Measurements from ENCODE around the gene SLC44A3. TPM values are rescaled to one million over a fixed set of nuclear protein-coding genes. Genes with fewer than 3 reads are reported as not detected.
"Not testable (repeated sequence)": the region's sequence is repeated elsewhere in the genome, so short reads cannot be mapped to it uniquely, and the experiment has no call there.

Gene SLC44A3
- total RNA-seq, 1 donor = 0.10 TPM

DNA sequence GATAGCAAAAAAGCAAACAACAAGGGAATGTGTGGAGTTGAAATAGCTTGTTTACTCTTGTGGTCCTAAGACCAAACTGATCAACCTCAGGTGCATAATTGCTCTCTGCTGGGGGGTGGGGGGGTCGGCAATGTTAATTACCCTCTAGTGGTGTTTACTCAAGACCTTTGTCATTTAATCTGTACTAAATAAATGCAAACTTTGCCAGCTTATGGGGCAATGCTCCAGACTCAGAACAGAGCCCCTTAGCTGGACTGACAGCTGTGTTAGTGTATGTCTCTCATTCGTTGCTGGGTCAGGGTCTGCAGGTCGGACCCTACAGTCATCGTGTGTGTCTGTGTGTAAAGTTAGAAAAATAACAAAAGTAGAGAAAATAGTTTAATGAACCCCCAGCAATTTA is 7.2 kb upstream of the SLC44A3 start:
- Histone ChIP-seq H3K4me1 (ENCODE audit: insufficient read depth, low read length) (no peaks in the 10 kb centered on the region), H3K4me3 (ENCODE audit: low read length) (no peak overlapping the region), H3K9me3 (ENCODE audit: low read depth, low read length) (no peaks in the 10 kb centered on the region), H3K27me3 (ENCODE audit: insufficient read depth, low read length) (peaks cover 7% of the 10 kb centered on the region)

DNA sequence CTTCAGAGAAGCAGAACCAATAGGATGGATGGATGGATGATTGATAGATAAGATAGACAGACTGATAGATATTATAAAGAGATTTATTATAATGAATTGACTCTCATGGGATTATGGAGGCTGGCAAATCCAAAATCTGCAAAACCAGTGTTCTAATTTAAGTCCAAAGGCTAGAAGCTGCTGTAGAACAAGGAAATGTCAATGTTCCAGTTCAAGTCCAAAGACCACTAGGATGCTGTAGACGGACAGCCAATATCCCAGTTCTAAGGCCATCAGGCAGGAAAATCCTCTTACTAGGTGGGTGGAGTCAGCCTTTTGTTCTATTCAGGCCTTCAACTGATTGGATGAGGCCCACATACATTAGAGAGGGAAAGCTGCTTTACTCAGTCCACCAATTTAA is 4.1 kb upstream of the SLC44A3 start:
- peaks cover 33% of the 10 kb centered on the region for H3K27me3 ChIP-seq (ENCODE audit: insufficient read depth, low read length)
- H3K9me3 ChIP-seq (ENCODE audit: low read depth, low read length) = no peaks in the 10 kb centered on the region
- H3K4me3 ChIP-seq (ENCODE audit: low read length) = no peak overlapping the region
- peaks cover 5% of the 10 kb centered on the region for H3K4me1 ChIP-seq (ENCODE audit: insufficient read depth, low read length)

DNA sequence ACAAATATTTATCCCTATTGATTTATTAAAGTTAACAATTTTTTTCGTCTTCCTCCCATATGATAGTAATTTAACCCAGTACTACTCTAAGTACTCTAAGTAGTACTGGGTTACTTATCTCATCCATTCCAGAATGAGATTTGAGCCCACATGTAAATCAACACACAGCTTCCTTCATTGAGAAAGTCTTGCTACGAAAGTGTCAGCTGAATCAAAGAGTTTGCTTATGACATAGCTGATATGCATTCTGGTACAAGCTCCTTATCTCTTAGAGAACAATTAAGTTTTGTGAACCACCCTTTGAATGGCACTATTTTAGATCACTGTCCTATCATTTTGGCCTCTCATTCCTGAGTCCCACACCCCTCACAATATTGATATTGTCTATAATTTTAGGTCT is 2.4 kb upstream of the SLC44A3 start:
- Histone ChIP-seq H3K27me3 (ENCODE audit: insufficient read depth, low read length) (peaks cover 49% of the 10 kb centered on the region), H3K4me3 (ENCODE audit: low read length) (no peak overlapping the region), H3K9me3 (ENCODE audit: low read depth, low read length) (no peaks in the 10 kb centered on the region), H3K4me1 (ENCODE audit: insufficient read depth, low read length) (peaks cover 5% of the 10 kb centered on the region)

DNA sequence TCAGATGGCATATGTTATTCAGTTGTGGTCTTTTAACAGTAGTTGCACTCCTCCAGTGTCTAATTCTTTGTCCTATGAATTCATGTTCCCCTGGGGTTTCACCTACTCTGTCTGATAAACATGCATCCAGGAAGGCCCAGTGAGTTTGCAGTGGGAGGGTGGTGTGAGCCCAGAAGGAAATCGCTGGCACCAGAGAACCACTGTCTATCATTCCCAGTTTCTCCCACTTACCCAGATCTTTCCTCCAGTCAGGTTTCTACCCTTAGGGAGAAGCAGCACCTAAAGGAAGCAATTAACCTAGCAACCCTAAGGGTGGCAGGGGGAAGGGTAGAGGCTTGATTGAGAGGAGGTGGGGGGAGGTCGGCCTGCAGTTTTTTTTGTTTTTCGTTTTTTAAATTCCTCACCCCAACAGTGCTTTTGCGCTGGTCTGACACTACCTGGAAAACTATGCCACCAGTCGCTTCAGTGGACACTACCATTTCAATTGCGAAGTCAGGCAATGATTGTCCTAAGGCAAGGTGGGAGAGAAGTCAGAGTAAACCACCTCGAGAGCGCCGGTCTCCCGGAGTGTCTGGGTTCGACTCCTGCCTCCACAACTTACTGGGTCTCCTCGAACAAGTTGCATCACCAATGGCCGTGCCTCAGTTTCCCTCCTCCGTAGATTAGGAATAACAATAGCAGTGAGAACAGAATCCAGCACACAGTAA is 766 bp upstream of the SLC44A3 start:
- peaks cover 5% of the 10 kb centered on the region for H3K4me1 ChIP-seq (ENCODE audit: insufficient read depth, low read length)
- H3K27me3 ChIP-seq (ENCODE audit: insufficient read depth, low read length) = peaks cover 55% of the 10 kb centered on the region
- H3K9me3 ChIP-seq (ENCODE audit: low read depth, low read length) = no peaks in the 10 kb centered on the region
- H3K4me3 ChIP-seq (ENCODE audit: low read length) = no peak overlapping the region

DNA sequence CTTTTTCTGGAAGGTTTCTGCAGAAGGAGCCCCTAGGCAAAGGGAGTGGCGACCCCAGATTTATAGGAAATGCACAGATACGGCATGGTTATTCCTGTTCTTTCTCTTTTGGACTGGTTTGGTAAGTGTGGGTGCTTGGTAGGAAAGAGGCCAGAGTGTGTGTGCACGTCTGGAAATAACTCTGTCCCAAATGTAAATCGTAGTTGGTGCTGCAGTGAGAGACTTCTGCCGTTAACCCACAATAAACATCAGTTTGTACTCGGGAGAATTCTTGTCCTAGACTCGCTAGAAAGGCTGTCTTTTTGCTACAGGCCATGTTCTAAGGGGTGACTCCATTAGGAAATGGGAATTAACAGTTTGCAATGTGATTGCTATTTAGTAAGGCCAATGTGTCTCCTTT is 779 bp downstream of the SLC44A3 start:
- Histone ChIP-seq H3K9me3 (ENCODE audit: low read depth, low read length) (no peaks in the 10 kb centered on the region), H3K4me1 (ENCODE audit: insufficient read depth, low read length) (peaks cover 5% of the 10 kb centered on the region), H3K27me3 (ENCODE audit: insufficient read depth, low read length) (peaks cover 58% of the 10 kb centered on the region), H3K4me3 (ENCODE audit: low read length) (no peak overlapping the region)

DNA sequence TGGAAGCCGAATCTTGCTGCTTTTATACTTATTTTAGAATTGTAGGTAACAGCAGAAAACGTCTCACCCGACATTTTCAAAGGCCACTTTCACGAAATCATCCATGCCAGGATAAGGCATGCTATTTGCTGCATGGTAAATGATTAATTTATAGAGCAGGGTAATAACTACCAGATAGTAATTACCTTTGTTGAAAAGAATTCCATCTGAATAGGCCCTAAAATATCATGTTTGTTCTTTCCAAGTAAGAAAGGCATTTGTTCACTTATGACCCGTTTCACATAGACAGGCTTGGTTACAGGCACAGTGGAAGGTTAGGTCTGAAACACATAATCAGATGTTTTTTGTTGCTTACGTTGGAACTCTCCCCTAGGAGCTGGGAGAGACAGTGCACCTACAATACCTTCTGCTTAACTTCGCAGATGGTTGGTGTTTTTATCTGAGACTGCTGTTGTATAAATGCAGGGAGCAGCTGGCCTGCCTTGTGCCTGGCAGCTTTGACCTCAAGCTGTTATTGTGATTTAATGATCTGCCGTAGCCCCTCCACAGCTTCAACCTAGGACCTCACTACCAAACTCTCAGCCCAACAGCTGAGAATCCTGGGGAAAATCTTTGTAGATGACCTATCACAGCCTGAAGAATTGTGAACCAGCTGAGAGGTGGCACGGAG is 1.6 kb downstream of the SLC44A3 start:
- no peak overlapping the region for H3K4me3 ChIP-seq (ENCODE audit: low read length)
- H3K27me3 ChIP-seq (ENCODE audit: insufficient read depth, low read length) = peaks cover 58% of the 10 kb centered on the region
- H3K4me1 ChIP-seq (ENCODE audit: insufficient read depth, low read length) = peaks cover 5% of the 10 kb centered on the region
- no peaks in the 10 kb centered on the region for H3K9me3 ChIP-seq (ENCODE audit: low read depth, low read length)

DNA sequence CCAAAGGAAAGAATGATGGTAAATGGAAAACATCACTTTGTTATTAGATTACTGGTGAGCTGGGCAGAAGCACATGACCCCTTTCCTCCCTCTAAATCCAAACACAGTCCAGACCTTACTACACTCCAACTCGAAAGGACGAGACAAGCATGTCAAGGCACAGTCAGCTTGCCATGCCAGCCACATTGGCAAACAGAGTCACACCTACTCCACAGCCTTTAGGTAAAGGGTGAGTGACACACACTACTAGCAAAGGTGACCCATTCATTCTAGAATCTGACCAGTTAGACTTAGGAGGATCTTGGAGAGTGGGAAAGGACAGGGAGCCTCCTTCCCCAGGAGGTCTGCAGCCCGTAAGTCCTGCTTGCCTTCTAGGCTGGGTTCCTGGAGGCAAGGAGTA is 3.0 kb downstream of the SLC44A3 start:
- no peak overlapping the region for H3K4me3 ChIP-seq (ENCODE audit: low read length)
- peaks cover 5% of the 10 kb centered on the region for H3K4me1 ChIP-seq (ENCODE audit: insufficient read depth, low read length)
- H3K27me3 ChIP-seq (ENCODE audit: insufficient read depth, low read length) = peaks cover 52% of the 10 kb centered on the region
- no peaks in the 10 kb centered on the region for H3K9me3 ChIP-seq (ENCODE audit: low read depth, low read length)

DNA sequence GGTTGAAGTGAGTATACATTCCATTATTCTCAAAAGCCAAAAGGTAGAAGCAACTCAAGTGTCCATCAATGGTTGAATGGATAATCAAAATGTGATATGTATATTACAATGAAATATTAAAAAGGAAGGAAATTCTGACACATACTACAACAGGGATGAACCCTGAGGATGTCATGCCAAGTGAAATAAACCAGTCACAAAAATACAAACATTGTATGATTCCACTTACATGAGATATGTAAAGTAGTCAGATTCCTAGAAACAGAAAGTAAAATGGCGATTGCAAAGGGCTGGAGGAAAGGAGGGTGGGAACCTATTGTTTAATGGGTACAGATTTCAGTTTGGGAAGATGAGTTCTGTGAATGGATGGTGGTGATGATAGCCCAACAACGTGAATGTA is 5.8 kb downstream of the SLC44A3 start:
- no peaks in the 10 kb centered on the region for H3K4me1 ChIP-seq (ENCODE audit: insufficient read depth, low read length)
- H3K27me3 ChIP-seq (ENCODE audit: insufficient read depth, low read length) = peaks cover 29% of the 10 kb centered on the region
- H3K9me3 ChIP-seq (ENCODE audit: low read depth, low read length) = no peaks in the 10 kb centered on the region
- H3K4me3 ChIP-seq (ENCODE audit: low read length) = no peak overlapping the region

DNA sequence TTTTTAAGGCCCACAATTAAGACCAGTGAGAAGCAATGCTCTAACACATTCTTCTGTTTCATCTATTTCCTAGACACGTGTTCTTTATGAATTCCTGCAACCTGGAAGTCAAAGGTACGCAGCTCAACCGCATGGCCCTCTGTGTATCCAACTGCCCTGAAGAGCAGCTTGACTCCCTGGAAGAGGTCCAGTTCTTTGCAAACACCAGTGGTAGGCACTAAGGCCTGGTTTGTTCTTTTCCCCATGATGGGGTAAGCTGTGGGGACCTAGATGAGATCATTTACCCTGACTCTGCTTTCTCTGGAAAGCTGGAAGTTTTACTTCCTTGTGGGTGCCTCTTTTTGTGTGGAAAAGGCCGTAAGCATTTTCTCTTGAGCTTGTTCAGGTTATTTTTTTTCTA is 7.3 kb downstream of the SLC44A3 start:
- H3K4me3 ChIP-seq (ENCODE audit: low read length) = no peak overlapping the region
- peaks cover 9% of the 10 kb centered on the region for H3K4me1 ChIP-seq (ENCODE audit: insufficient read depth, low read length)
- no peaks in the 10 kb centered on the region for H3K9me3 ChIP-seq (ENCODE audit: low read depth, low read length)
- H3K27me3 ChIP-seq (ENCODE audit: insufficient read depth, low read length) = peaks cover 15% of the 10 kb centered on the region

DNA sequence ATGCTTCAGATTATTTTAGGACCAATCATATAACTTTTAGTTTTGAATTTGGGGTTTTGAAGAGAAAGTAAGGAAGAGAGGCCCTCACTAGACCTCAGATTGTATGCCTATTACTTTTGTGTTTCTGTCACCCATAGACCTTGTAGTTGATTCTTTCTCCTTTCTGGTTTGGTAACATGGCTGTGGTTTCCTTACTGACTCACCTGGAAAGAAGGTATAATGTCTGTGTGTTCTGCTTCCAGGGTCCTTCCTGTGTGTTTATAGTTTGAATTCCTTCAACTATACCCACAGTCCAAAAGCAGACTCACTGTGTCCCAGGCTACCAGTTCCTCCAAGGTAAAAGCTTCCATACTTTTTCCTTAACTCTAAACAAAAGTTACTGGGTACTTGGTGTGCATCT is 8.1 kb downstream of the SLC44A3 start:
- Histone ChIP-seq H3K4me1 (ENCODE audit: insufficient read depth, low read length) (peaks cover 9% of the 10 kb centered on the region), H3K27me3 (ENCODE audit: insufficient read depth, low read length) (peaks cover 7% of the 10 kb centered on the region), H3K9me3 (ENCODE audit: low read depth, low read length) (no peaks in the 10 kb centered on the region), H3K4me3 (ENCODE audit: low read length) (no peak overlapping the region)

DNA sequence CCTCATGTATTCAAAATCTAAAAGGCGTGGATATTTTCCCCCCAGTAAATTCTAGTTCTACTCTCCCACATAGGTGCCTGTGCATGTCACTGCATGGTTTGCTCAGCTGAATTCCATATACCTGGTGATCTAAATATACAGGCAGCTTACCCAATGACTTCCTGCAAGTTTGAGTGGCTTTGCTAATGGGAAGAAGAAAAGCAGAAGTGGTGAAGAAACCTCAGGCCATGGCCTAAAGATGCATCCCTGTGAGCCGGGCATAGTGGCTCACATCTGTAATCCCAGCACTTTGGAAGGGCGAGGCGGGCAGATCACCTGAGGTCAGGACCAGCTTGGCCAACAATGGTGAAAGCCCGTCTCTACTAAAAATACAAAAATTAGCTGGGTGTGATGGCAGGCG is 11.5 kb downstream of the SLC44A3 start:
- peaks cover 9% of the 10 kb centered on the region for H3K4me1 ChIP-seq (ENCODE audit: insufficient read depth, low read length)
- peaks cover 5% of the 10 kb centered on the region for H3K27me3 ChIP-seq (ENCODE audit: insufficient read depth, low read length)
- H3K9me3 ChIP-seq (ENCODE audit: low read depth, low read length) = no peaks in the 10 kb centered on the region
- H3K4me3 ChIP-seq (ENCODE audit: low read length) = no peak overlapping the region

DNA sequence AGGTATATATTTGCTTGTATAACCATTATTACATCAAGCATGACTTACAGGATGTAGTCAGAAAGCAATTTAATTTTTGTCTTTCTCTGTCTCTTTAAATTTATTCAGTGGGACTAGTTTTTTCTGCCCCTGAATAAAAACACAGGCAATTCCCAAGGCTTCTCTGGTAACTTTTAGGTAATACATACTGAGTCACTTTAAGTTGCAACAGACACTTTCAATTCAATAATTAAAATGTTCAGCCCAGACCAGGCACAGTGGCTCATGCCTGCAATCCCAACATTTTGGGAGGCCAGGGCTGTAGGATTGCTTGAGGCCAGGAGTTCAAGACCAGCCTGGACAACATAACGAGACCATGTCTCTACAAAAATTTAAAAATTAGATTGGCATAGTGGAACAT is 12.3 kb downstream of the SLC44A3 start:
- no peak overlapping the region for H3K4me3 ChIP-seq (ENCODE audit: low read length)
- peaks cover 9% of the 10 kb centered on the region for H3K4me1 ChIP-seq (ENCODE audit: insufficient read depth, low read length)
- H3K27me3 ChIP-seq (ENCODE audit: insufficient read depth, low read length) = peaks cover 5% of the 10 kb centered on the region
- H3K9me3 ChIP-seq (ENCODE audit: low read depth, low read length) = no peaks in the 10 kb centered on the region

DNA sequence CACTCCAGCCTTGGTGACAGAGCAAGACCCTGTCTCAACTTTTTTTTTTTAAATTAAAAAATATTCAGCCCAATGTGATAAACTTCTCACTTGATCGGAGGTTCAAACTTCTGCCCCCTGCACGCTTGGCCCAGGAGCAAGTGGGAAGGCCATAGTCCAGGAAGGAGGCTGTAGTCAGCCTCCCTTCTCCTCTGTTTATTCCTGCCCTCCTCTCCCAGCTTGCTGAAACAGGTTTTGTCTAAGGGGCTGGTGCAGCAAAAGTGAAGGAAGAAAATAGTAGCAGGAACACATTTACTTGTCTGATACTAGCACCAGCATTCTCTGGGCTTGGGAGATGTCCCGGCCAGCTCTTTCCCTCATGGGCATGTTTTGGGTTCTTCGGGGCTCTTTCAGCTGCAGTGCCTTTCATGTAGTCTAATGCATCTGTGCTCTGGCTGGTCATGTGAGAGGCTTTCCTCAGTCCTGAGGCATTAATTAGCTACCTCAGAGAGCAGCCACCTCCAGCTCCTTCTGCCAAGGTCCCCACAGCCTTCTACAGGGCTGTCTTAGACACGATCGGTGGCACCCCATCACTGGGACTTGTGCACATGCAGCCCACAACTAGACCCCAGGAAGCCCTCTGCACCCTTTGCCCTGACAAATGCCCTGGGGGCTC is 12.9 kb downstream of the SLC44A3 start:
- peaks cover 9% of the 10 kb centered on the region for H3K4me1 ChIP-seq (ENCODE audit: insufficient read depth, low read length)
- no peak overlapping the region for H3K4me3 ChIP-seq (ENCODE audit: low read length)
- peaks cover 5% of the 10 kb centered on the region for H3K27me3 ChIP-seq (ENCODE audit: insufficient read depth, low read length)
- H3K9me3 ChIP-seq (ENCODE audit: low read depth, low read length) = no peaks in the 10 kb centered on the region

DNA sequence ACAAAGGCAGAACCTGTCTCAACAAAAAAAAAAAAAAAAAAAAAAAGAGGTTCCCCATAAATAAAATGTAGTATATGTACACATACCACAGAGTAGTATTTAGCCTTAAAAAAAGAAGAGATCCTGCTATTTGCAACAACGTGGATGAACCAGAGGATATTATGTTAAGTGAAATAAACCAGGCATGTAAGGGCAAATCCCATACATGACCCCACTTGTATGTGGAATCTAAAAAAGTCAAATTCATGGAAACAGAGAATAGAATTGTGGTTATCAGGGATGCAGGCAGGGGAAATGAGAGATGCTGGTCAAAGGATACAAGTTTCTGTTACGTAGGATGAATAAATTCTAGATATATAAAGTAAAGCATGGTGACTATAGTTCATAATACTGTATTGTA is 16.7 kb downstream of the SLC44A3 start:
- H3K9me3 ChIP-seq (ENCODE audit: low read depth, low read length) = no peaks in the 10 kb centered on the region
- peaks cover 5% of the 10 kb centered on the region for H3K27me3 ChIP-seq (ENCODE audit: insufficient read depth, low read length)
- no peak overlapping the region for H3K4me3 ChIP-seq (ENCODE audit: low read length)
- peaks cover 2% of the 10 kb centered on the region for H3K4me1 ChIP-seq (ENCODE audit: insufficient read depth, low read length)

DNA sequence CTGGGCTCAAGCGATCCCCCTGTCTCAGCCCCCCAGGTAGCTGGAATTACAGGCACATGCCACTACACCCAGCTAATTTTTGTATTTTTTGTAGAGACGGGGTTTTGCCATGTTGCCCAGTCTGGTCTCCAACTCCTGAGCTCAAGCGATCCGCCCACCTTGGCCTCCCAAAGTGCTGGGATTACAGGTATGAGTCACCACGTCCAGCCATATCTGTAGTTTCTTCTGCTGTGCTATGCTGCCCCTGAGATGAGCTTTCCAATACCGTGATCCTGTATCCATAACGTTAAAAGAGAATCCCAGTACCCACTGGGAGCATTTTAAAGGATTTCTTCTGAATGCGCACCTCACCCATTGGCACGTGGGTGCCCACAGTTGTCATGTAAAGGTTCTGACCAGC is 20.2 kb downstream of the SLC44A3 start:
- not testable (repeated sequence) for H3K27me3 ChIP-seq (ENCODE audit: insufficient read depth, low read length); H3K9me3 ChIP-seq (ENCODE audit: low read depth, low read length); H3K4me3 ChIP-seq (ENCODE audit: low read length); H3K4me1 ChIP-seq (ENCODE audit: insufficient read depth, low read length)

DNA sequence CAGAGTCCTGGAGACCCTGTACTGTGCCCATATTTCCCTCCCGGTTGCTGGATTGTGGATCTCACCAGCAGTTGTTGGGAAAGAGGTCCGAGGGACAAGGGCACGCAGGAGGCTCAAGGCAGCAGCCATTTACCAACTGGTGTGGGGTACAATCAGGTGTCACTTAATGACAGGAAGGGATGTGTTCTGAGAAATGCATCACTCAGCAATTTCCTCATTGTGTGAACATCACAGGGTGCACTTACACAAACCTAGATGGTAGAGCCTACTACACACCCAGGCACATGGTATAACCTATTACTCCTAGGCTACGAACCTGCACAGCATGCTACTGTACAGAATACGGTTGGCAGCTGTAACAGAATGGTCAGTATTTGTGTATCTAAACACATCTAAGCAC is 20.7 kb downstream of the SLC44A3 start:
- Histone ChIP-seq H3K4me3 (ENCODE audit: low read length) (no peak overlapping the region), H3K9me3 (ENCODE audit: low read depth, low read length) (no peaks in the 10 kb centered on the region), H3K4me1 (ENCODE audit: insufficient read depth, low read length) (no peaks in the 10 kb centered on the region), H3K27me3 (ENCODE audit: insufficient read depth, low read length) (peaks cover under 1% of the 10 kb centered on the region)
